GM21529 (cell line): ENCODE results near the gene OTOP2.

Experiments
- ATAC-seq: cut with Tn5 transposase; IDR thresholded peaks from one replicate; pipeline ENCODE4 v1.9.1; 2021; ENCODE audit not compliant: unreplicated experiment

The OTOP2 gene

GRCh38 chr17:74922694-74923537 lies 1.2 kb upstream of the OTOP2 start, which contains the start of gene USH1G:
TSS of gene USH1G (minus strand) at chr17:74923255. CDS start at chr17:74923073, 182 bp downstream.
- ATAC-seq = no peak

DNA sequence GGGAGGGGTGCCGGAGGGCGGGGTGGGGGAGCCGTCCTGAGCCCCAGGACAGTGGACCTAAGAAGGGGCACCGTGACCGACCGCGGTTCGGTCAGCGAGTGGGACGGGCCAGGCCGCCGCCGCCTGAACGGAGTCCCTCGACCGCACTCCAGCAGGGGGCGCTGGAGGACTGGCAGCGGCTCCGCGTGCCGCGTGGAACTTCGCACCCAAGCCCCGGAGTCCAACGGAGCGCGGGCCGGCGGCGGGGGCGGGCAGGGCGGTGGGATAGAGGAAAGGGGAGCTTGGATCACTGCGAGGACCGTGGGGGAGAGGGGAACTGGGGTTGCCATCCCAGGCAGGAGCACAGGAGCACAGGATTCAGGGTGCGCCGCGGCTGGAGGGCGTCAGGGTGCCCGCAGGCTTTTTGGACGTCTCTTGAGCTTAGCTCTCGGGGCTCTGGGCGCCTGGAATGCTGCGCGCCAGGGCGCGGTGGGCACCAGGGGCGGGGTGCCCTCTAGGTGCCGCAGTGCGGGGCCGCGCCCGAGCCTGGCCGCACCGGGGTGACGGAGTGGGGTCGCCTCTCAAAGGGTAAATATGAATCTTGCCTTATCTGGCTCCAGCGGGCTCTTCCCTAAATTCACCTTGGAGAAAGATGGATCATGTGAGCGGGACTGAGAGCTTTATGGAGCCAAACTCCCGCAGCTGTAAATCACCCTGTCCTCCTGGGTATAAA lies 379 bp upstream of the OTOP2 start:
- ATAC-seq = no peak

- no peak for ATAC-seq
Observed at GRCh38 chr17:74925242-74925641, 1.2 kb downstream of the OTOP2 start.

- no peak for ATAC-seq
Observed at GRCh38 chr17:74928786-74929185, 4.7 kb downstream of the OTOP2 start.

DNA sequence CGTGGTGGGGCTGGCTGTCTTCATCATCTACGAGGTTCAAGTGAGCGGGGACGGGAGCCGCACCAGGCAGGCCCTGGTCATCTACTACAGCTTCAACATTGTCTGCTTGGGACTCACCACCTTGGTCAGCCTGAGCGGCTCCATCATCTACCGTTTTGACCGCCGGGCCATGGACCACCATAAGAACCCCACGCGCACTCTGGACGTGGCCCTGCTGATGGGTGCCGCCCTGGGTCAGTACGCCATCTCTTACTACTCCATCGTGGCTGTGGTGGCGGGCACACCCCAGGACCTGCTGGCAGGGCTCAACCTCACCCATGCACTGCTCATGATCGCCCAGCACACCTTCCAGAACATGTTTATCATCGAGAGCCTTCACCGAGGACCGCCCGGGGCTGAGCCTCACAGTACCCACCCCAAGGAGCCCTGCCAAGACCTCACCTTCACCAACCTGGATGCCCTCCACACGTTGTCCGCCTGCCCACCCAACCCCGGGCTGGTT lies 6.5 kb downstream of the OTOP2 start:
- ATAC-seq = no peak

DNA sequence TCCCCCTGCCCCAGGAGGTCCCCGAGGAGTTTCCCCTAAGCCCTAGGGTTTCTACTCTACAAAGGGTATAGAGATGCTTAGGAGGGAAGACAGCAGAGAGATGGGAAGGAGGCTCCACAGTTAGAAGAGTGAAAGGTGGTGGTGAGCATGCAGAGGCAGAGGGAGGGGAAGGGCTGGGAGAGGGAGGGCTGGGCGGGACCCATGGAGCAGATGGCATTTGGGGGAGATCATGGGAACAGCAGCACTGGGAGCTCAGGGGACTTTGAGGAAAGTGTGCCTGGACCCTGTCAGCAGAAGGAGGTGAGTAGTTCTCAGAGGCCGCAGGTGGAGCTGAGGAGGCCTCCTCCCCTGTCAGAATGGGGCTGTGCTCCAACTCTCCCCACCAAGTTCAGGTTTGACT lies 11.0 kb downstream of the OTOP2 start:
- no peak for ATAC-seq

GRCh38 chr17:74935585-74936469 lies 11.8 kb downstream of the OTOP2 start, which contains the start of gene OTOP3:
TSS of gene OTOP3 (plus strand) at chr17:74935898. CDS start at chr17:74935922, 24 bp downstream.
- no peak for ATAC-seq

DNA sequence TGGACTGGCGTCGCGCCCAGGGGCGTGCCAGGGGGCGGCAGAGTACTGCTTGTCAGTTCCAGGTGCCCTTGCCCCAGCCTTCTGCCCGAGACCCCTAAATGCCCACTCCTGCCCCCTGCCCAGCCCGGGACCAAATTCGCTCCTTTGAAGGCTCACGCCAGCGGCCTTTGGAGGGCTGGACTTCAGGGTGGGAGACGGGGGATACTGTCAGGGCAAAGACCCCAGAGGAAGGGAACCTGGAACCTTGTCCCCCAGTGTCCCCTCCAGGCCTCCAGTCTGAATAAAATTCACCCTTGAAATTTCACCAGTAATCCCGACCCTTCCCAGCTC lies 12.4 kb downstream of the OTOP2 start:
- ATAC-seq = no peak

DNA sequence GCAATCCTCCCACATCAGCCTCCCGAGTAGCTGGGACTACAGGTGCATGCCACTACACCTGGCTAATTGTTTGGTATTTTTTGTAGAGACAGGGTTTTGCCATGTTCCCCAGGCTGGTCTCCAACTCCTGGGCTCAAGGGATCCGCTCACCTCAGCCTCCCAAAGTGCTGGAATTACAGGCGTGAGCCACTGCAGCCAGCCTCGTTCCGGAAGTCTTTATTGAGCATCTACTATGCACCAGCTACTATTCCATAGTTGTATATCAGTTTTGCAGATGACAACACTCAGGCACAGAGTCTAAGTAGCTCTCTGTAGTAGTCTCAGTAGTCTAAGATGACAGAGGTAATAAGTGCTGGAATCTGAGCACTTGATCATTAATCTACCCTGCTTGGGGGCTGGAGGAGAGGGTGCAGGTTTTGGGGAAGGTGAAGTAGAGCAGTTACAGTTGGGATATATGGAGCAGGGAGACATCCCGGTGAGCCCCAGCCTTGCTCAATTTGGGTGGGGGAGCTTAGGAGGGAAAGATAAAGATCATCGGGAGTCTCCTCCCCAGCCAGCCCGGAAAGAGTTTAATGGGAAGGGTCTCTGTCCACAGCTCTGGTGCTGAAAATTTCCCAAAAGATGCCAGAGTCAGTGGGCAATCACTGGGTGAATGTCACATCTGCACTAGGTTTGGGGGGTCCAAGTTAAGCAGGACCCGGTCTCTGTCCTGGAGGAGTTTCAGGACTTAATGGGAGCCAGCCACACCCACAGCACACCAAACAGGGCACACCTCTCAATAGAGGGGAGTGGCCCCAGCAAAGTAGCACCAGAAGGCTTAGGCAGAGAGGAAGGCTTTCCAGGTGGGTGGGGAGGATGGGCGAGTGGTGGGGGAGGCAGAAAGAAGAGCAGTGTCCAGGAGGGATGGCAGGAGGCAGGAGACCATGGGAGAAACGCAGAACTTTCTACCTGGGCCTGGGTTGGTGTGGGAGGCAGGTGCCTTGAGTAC lies 13.3 kb downstream of the OTOP2 start:
- ATAC-seq = no peak

- no peak for ATAC-seq
Observed at GRCh38 chr17:74938194-74938950, 14.3 kb downstream of the OTOP2 start.

GRCh38 chr17:74939534-74939933 lies 15.5 kb downstream of the OTOP2 start:
- no peak for ATAC-seq

DNA sequence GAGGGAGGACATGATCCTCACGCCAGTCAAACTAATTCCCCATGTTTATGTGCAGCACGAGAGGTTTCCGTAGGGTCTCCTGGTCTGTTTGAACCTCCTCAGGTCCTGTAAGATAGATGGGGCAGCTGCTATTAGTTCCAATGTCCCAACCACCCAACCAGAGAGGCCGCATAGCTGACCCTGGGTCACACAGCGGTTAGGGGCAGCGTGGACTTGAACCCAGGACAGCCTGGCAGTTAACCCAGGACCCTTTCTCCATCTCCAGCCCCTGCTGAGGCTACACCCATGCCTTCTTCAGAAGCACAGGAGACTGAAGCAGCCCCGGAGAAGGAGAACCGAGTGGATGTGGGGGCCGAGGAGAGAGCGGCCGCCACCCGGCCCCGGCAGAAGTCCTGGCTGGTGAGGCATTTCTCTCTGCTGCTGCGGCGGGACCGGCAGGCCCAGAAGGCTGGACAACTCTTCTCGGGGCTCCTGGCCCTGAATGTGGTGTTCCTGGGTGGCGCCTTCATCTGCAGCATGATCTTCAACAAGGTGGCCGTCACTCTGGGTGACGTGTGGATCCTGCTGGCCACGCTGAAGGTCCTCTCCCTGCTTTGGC lies 17.2 kb downstream of the OTOP2 start:
- no peak for ATAC-seq

- ATAC-seq = no peak
Observed at GRCh38 chr17:74943808-74944522, 19.9 kb downstream of the OTOP2 start.

DNA sequence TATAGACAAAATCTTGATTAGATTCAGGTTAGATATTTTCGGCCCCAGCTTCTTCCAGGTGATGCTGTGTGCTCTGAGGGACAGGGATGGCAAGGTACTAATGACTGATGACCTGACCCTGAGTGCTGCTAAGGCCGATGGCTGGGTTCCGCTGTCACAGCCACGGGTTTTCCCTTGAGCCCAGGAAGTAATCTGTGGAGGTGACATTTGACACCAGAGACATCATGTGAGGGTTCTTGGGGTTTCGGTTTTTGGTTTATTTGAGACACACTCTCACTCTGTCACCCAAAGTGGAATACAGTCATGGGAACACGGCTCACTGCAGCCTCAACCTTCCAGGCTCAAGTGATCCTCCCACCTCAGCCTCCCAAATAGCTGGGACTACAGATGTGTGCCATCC lies 21.5 kb downstream of the OTOP2 start:
- ATAC-seq = peak; percentile 57

DNA sequence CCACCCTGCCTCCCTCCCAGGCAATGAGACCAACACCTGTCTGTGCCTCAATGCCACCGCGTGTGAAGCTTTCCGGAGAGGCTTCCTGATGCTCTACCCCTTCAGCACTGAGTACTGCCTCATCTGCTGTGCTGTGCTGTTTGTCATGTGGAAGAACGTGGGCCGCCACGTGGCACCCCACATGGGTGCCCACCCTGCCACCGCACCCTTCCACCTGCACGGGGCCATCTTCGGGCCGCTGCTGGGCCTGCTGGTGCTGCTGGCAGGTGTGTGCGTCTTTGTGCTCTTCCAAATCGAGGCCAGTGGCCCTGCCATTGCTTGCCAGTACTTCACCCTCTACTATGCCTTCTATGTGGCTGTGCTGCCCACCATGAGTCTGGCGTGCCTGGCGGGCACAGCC lies 22.6 kb downstream of the OTOP2 start:
- no peak for ATAC-seq

- ATAC-seq = no peak
Observed at GRCh38 chr17:74947041-74947754, 23.1 kb downstream of the OTOP2 start.

DNA sequence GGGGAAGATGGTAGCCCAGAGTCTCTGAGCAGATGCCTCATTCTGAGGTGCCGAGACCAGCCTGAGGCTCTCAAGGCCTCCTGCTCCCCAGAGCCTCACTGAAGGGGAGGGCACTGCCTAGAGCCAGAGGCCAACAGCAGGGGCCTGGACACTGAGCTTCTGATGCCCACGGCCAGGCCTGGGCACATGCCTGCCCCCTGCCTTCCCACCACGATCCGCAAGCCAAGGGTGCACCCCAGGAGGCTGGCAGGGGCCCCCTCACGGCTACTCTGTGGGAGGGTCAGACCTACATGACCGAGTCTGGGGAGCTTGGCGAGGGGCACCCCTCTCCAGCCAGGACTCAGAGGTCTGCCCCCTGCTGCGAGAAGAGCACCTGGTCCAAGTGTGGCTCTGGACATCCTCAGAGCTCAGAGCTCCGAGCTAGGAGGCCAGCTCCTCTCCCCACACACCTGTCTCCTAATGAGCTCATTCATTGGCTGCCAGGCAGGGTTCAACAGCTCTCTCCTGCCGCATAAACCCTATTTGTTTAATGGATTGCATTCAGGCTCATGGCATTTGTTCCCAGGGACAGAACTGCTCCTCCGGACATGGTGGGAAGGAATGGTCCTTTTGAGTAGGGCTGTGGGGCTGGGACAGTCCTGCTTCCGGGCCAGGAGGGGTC lies 25.5 kb downstream of the OTOP2 start:
- no peak for ATAC-seq
